ENCODE data around the gene SMARCAL1.

- TF ChIP-seq CTCF (IDR thresholded peaks at IDR 0.05) (no peak), EZH2 (IDR thresholded peaks at IDR 0.05; ENCODE audit: borderline replicate concordance, insufficient read depth, low read depth, low read length, poor library complexity, severe bottlenecking) (no peak)
Observed at GRCh38 chr2:216498070-216498378, 85.7 kb downstream of the SMARCAL1 start.

Data from B cell (primary cell).